NOMO-1 (cell line): ENCODE data around the gene NUP210L.
"Not testable (repeated sequence)": the region's sequence is repeated elsewhere in the genome, so short reads cannot be mapped to it uniquely, and the experiment has no call there.

Experiments
- DNase-seq, 2 experiments: peaks; one replicate each; lab custom pipeline; 2025; ENCODE audit not compliant: unreplicated experiment in 2 of 2; lab: John Stamatoyannopoulos, UW

The NUP210L gene

DNA sequence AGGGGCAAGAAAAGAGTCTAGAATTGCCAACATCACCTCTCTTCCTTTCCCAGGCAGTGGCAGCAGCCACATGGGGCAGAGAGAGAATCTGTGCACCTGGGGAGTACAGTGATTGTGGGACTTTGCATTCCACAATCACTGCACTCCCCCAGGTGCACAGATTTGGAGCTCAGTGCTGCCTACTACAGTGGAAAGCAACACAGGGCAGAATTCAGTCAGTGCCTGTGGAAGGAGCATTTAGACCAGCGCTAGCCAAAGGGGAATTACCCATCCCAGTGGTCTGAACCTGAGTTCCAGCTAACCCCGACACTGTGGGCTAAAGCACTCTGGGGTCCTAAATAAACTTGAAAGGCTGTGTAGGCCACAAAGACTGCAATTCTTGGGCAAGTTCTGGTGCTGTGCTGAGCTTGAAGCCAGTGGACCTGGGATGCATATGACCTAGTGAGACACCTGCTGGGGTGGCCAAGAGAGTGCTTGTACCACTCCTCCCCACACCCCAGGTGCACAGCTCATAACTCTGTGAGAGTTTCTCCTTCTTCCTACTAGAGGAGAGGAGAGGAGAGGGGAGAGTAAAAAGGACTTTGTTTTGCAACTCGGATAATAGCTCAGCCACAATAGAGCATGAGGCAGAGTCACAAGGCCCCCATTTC, 50.3 kb downstream of the NUP210L start:
- no peak for DNase-seq

DNA sequence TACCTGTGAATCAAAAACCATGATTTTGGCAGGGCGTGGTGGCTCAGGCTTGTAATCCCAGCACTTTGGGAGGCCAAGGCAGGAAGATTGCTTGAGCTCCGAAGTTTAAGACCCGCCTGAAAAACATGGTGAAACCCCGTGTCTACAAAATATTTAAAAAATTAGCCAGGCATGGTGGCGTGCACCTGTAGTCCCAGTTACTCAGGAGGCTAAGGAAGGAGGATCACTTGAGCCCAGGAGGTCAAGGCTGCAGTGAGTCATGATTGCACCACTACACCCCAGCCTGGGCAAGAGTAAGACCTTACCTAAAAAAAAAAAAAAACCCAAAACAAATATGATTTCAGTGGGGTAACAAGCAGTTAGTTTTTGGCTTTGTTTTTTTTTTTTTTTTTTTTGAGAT, 54.7 kb downstream of the NUP210L start:
- not testable (repeated sequence) for DNase-seq

DNA sequence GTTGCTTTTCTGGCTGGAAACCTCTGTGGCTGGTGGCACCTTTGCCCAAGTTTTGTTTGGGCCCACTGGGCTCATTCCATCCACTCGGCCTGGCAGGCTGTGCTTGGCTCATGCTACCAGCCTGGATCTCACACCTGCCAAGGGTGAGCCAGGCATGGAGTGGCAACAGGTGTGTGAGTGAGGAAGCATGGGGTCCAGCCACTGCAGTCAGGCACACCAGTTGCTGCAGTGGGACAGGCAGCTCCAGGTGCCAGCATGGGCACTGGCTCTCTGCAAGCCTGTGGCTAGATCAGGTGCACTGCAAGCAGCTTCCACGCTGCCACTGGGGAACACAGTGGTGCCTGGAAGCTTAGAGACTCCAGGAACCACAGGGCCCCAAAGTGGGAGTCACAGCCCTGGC, 57.0 kb downstream of the NUP210L start:
- DNase-seq = no peak

DNA sequence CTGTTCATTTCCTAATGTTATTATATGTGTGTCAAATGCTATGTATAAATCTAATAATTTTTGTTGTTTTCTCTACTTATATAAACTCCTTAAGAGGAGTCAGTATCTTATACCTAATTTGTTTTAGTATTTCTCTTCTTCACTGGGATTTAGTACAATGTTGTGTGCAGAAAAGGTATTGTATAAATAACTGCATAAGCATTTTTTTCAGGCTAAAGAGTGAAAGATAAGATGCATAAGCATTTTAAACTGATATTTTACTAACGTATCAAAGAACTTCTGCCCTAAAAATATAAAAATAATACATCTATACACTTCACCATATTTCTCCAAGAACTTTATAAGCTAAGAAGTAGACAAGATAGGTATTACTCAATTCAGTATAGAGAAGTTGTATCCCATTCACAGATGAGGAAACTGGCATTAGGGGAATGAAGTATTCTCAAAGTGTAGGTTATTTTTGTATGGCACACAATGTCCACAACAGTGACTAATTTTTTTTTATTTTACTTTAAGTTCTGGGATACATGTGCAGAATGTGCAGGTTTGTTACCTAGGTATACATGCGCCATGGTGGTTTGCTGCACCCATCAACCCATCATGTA, 59.3 kb downstream of the NUP210L start:
- no peak for DNase-seq

DNA sequence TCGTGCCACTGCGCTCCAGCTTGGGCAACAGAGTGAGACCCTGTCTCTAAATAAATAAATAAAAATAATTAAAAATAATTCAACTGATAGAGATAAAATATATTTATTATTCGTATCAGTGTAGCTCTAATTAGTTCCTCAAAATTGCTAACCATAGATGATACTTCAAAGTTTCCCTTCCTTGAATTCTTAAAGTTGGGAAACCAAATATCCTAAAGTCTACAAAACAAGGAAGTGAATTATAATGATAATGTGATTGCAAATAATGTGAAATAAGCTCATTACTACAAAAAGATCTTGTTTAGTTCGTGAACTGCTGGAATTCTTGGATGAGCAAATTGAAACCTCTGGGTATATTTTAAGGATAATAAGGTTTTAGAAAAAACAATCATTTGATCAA, 60.5 kb downstream of the NUP210L start:
- DNase-seq = no peak

DNA sequence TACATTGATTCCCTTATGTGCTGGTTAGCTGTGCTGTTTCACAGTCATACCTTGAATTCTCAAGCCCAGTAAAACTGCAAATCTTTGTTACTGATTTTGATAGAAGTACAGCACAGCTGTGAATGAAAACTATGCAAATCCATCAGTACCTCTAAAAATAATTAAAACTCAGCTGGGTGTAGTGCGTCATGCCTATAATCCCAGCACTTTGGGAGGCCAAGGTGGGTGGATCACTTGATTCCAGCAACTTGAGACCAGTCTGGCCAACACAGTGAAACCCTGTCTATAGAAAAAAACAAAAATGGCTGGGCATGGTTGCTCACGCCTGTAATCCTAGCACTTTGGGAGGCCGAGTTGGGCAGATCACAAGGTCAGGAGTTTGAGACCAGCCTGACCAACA, 61.2 kb downstream of the NUP210L start:
- no peak for DNase-seq

DNA sequence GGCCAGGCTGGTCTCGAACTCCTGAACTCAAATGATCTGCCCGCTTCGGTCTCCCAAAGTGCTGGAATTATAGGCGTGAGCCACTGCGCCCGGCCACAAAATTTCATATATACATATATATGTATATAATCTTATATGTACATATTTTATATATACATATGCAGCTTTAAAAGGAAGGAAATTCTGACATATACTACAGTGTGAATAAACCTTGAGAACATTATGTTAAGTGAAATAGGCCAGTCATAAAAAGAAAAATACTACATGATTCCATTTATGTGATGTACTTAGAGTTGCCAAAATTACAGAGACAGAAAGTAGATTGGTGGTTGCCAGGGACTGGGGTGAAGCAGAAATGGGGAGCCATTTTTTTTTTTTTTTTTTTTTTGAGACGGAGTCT, 63.2 kb downstream of the NUP210L start:
- DNase-seq = no peak

DNA sequence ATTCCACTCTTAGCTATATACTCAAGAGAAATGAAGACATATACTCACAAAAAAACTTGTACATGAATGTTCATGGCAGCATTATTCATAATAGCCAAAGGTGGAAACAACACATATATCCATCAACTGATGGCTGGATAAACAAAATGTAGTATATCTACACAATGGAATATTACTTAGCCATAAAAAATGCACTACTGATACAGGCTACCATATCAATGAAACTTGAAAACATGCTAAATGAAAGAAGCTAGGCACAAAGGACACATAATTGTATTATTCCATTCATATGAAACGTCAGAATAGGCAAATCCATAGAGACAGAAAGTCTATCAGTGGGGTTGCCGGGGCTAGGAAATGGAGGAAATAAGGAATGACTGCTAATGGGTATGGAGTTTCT, 67.3 kb downstream of the NUP210L start:
- no peak for DNase-seq

DNA sequence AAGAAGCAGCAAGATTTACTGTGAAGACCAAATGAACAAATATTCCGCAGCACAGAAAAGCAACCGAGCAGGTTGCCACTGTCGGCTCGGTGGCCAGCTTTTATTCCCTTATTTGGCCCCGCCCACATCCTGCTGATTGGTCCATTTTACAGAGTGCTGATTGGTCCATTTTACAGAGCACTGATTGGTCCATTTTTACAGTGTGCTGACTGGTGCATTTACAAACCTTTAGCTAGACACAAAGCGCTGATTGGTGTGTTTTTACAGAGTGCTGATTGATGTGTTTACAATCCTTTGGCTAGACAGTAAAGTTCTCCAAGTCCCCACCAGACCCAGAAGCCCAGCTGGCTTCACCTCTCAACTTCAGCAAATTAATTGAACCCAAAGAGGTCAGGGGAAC, 71.8 kb downstream of the NUP210L start:
- not testable (repeated sequence) for DNase-seq

DNA sequence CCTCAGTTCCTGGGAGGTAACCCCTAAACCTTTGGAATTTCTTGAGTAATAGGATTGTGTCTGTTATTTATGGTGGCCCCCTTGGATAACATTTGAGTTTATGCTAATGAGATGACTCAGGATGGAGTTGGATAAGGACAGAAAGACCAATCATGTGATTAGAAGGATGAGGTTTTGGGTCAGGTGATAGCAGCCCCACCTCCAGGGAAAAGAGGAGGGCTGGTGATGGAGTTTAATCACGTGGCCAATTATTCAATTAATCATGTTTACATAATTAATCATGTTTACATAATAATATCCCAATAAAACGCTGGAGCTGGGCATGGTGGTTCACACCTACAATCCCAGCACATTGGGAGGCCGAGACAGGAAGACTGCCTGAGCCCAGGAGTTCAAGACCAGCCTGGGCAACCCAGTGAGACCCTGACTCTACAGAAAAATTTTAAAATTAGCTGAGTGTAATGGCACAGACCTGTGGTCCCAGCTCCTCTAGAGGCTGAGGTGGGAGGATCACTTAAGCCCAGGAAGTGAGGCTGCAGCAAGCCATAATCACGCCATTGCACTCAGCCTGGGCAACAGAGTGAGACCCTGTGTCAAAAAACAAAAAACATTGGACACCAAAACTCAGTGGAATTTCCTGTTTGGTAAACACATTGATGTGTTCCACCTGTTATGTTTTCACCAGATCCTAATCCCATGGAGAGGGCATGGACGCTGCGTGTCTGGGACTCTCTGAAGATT, 73.3 kb downstream of the NUP210L start:
- DNase-seq = no peak

DNA sequence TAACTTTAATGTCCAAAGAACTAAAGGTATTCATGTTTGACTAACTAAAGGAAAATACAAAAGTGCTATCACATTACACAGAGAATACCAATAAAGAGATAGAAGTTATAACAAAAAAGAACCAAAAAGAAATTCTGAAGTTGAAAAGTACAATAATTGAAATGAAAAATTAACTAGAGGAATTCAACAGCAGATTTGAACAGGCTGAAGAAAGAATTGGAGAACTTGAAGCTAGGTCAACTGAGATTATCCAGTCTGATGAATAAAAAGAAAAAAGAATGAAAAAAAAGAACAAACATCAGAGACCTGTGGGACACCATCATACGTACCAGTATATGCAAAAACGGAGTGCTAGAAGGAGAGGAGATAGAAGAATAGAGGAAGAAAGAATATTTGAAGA, 78.5 kb downstream of the NUP210L start:
- no peak for DNase-seq

DNA sequence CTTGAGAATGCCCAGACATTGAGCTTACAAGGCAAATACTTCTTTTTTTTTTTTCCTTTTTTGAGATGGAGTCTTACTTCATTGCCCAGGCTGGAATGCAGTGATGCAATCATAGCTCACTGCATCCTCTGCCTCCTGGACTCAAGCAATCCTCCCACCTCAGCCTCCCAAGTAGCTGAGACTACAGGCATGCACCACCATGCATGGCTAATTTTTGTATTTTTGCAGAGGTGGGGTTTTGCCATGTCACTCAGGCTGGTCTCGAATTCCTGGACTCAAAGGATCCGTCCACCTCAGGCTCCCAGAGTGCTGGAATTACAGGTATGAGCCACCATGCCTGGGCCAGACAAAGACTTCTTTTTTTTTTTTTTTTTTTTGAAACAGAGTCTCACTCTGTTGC, 79.1 kb downstream of the NUP210L start:
- DNase-seq = no peak

DNA sequence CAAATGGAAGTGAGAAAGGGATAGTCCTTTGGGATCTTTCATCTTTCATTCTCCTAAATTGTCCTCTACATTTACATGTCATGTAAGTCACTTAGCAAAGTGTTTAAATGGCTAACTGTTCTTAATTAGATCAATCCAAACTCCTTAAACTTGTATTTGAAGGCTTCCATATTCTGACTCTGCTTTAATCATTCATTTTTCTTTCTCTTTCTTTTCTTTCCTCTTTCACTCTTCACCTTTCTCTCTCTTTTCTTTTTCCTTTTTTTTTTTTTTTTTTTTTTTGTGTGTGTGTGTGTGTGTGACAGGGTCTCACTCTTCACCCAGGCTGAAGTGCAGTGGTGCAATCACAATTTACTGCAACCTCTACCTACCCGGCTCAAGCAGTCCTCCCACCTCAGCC, 92.6 kb downstream of the NUP210L start:
- no peak for DNase-seq

DNA sequence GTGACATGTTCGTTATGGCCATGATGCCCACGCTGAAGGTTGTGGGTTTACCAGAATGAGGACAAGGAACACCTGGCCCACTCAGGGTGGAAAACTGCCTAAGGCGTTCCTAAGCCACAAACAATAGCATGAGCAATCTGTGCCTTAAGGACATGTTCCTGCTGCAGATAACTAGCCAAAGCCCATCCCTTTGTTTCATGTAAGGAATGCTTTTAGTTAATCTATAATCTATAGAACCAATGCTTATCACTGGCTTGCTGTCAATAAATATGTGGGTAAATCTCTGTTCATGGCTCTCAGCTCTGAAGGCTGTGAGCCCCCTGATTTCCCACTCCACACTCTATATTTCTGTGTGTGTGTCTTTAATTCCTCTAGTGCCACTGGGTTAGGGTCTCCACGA, 107.4 kb downstream of the NUP210L start:
- not testable (repeated sequence) for DNase-seq

DNA sequence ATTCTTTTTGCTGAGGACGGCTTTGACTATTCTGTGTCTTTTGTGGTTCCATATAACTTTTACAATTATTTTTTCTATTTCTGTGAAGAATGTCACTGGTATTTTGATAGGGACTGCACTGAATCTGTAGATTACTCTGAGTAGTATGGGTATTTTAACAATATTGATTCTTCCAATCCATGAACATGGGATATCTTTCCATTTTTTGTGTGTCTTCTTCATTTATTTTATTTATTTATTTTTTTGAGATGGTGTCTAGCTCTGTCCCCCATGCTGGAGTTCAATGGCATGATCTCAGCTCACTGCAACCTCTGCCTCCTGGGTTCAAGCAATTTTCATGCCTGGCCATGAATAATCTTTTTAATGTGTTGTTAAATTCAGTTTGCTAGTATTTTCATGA, 121.2 kb downstream of the NUP210L start:
- not testable (repeated sequence) for DNase-seq

DNA sequence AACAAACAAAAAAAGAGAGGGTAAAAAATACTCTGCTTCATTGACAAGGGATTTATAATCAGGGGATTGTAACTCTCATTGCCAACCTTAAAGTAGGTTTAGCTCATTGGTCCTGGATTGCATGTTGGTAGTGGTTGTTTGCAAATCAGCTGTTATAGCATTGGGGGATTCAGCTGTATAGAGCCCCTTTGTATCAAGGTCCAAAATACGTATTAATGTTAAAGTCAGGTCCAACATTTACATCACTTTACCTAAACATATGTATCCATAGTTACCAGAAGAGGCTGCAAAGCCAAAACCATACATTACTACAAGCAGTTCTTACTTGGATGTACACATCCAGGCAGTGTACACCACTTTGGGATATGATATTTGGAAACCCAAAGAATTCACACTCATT, 134.9 kb downstream of the NUP210L start:
- no peak for DNase-seq

DNA sequence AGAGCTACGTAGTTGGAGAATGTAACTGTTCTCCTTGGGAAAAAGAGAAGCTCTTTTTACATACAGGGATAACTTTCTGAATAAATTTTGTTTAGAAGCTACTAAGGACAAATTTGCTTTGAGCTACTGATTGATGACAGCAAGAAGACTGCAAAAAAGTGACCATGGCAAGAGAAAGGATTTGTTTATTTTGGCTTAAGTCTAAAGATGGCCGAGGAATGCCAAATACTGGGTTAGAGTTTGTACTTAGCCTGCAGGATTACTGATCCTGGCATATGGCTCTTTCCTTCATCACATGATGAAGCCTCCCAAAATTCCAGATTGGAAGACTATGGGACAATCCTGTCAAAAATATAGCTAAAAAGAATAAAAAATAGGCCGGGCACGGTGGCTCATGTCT, 135.6 kb downstream of the NUP210L start:
- DNase-seq = no peak

DNA sequence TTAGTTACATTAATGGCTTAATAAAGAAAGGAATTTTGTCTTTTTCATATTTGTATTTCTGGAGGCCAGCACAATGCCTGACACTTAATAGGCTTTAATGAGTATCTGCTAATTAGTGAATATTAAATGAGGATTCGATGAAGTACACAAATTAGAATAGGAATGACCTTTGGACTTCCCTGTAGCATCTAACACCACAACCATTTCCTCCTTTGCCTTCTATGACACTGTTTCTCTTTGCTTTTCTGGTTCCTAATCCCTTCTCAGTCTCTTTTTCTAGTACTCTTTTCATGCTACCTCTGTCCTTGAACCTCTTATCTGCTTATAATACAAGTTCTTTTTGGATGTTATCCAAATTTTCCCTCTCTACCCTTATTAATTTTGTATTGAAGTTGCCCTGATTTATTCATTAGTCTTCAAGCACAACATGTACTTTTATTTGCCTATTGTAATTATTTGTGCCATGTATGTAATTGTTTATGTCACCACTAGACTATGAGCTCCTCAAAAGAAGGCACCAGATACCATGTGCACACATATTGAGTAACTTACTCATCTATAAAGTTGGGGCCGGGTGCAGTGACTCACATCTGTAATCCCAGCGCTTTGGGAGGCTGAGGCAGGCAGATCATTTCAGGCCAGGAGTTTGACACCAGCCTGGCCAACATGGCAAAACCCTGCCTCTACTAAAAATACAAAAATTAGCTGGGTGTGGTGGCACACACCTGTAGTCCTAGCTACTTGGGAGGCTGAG, 140.5 kb downstream of the NUP210L start:
- peak; percentile 15 to 83 for DNase-seq

DNA sequence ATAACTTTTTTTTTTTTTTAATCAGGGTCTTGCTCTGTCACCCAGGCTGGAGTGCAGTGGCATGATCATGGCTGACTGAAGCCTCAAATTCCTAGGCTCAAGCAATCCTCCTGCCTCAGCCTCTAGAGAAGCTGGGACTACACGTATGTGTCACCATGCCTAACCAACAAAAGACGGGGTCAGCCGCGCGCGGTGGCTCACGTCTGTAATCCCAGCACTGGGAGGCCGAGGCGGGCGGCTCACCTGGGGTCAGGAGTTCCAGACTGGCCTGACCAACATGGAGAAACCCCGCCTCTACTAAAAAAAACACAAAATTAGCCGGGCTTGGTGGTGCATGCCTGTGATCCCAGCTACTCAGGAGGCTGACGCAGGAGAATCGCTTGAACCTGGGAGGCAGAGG, 142.3 kb downstream of the NUP210L start:
- not testable (repeated sequence) for DNase-seq

DNA sequence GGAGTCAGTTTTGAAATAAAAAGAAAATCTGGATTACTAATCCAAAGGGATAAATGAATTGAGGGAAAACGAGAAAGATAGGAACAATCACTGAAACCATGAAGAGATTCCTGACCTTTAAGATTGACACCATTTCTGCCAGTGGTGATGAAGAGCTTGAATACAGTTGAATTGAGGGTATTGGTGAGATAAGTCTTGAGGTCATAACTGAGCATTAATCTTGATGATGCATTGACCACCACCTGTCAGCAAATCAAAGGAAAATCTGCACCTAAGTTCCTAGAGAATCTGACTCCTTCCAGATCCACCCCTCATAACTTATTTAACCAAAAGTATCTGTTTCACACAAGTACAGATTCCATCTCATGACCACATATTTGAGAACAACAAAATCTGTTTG, 142.7 kb downstream of the NUP210L start:
- DNase-seq = no peak

DNA sequence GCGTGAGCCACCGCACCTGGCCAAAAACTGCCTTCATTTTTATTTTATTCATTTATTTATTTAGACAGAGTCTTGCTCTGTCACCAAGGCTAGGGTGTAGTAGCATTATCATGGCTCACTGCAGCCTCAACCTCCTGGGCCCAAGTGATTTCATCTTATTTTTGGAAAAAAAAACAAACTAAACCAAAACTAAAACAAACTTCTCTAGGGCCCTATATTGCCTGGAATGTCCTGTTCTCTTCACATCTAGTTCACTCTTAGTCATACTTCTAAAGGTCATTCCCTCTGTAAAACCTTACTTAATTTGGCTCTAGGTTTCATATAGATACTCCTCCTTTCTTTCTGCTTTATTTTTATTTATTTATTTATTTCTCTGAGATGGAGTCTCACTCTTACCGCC, 148.7 kb downstream of the NUP210L start:
- DNase-seq = no peak
